Muscle of arm (tissue), 12 donors: ENCODE results near the gene METTL15. TPM values are rescaled to one million over a fixed set of nuclear protein-coding genes. Genes with fewer than 3 reads are reported as not detected.
"Not testable (repeated sequence)": the region's sequence is repeated elsewhere in the genome, so short reads cannot be mapped to it uniquely, and the experiment has no call there.

ENCODE experiments used
- DNase-seq: peaks from one replicate; pipeline ENCODE4 v3.0.0-alpha.2; 2013
- polyA plus RNA-seq, 12 donors: library from polyadenylated mRNA; unstranded; fragments of 120-200 nt; gene quantifications; one replicate each; pipeline ENCODE4 v1.2.1, GENCODE V29; 2013; ENCODE audit not compliant: insufficient read length in 12 of 12

METTL15 gene
- polyA plus RNA-seq, 12 donors, result 10.4 to 16.7 (median 12.7) TPM; not detected in 1

- no peak for DNase-seq
These were observed 62.6 kb downstream of the METTL15 start for GRCh38 chr11:28170759-28171158.

DNA sequence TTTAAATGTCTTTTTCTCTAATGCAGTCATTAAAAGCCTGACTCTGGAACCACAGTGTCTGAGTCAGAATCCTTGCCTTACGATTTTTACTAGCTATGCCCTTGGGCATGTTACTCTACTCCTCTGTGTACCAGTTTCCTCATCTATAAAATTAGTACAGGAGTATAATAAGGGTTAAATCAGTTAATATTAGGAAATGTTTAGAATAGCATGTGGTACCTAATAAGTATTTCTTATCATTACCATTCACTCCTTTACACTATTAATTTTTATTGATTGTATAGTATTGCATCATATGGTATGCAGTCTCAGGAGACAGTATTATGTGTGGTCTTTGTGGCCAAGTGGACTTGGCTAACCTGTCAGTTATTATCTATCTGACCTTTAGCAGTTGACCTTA is 68.2 kb downstream of the METTL15 start:
- no peak for DNase-seq

GRCh38 chr11:28195449-28195848 is 87.3 kb downstream of the METTL15 start:
- DNase-seq, result no peak

- no peak for DNase-seq
These were observed 101.7 kb downstream of the METTL15 start for GRCh38 chr11:28209906-28210305.

DNA sequence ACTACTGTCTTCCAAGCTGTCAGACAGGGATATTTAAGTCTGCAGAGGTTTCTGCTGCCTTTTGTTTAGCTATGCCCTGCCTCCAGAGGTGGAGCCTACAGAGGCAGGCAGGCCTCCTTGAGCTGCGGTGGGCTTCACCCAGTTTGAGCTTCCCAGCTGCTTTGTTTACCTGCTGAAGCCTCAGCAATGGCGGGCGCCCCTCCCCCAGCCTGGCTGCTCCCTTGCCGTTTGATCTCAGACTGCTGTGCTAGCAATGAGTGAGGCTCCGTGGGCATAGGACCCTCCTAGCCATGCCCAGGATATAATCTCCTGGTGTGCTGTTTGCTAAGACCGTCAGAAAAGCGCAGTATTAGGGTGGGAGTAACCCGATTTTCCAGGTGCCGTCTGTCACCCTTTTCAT is 113.9 kb downstream of the METTL15 start:
- DNase-seq, result not testable (repeated sequence)

GRCh38 chr11:28223577-28223976 is 115.4 kb downstream of the METTL15 start:
- no peak for DNase-seq

DNA sequence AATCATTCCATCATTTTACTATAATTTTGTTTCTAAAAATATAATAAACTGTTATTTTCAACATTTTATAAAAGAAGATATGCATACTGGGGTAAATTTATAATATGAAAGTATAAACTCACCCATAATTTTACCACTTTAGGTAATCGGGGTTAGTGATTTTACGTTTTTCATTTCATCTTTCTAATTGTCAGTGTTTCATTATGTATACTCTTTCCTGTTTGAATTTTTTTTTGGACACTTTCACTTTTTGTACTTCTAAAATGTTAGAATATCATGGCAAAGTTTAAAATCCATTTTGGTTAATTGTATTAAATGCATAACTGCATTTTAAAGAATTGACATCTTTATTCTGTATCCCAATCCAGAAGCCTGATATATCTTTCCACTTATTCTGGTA is 115.8 kb downstream of the METTL15 start:
- DNase-seq, result no peak

DNA sequence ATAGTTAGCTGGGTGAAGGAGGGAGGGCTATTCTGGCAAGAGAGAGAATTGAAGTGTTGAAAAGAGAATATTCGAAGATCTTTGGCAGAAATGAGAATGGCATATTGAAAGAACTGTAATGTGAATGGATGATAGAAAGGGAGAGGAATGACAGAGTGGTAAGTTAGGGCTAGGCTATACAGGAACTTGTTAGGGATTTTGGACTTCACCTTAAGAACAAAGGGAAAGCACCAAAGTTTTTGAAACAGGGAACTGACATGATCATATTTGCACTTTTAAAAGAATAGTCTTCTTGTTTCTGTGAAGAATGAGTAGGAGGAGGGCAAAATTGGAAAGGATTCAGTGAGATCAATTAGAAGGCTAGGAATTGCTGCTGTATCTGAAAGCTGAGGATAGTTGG is 119.3 kb downstream of the METTL15 start:
- DNase-seq, result no peak

- no peak for DNase-seq
These were observed 120.2 kb downstream of the METTL15 start for GRCh38 chr11:28228196-28228895.

GRCh38 chr11:28231475-28231874 is 123.3 kb downstream of the METTL15 start:
- DNase-seq, result no peak

DNA sequence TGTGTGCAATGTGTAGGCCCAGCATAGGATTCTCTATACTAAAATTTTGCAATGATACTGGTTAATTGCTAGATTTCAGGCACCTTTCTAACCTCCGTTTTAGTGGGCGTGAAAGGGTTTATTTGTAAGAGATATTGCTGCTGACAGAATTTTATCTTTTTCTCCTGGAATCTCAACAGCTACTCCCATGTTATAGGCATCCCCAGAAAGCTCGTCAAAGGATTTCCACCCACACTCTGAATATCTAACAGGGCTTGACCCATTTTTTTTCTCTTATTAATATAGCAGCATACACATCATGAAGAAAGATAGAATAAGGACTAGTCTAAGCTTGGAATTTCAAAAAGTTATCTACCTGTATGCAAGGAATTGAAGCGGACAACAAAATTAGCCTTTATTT is 124.5 kb downstream of the METTL15 start:
- DNase-seq, result no peak

DNA sequence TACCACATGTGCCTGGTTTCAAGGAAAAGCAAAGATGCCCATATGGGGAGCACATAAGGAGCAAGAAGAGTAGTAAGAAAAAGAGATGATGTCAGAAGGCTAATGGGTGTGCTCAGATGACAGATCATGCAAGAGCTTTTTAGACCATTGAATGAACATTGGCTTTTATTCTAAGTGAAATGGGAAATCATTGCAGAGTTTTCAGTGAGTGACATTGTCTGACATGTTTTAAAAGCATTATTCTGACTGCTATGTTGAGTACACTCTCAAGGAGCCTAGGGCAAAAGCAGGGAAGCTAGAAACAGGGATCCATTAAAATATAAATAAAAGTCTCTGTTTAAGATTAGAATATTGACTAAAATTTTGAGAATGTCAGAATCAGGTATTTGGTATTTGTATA is 133.6 kb downstream of the METTL15 start:
- DNase-seq, result no peak

- DNase-seq, result no peak
These were observed 134.4 kb downstream of the METTL15 start for GRCh38 chr11:28242596-28242995.

DNA sequence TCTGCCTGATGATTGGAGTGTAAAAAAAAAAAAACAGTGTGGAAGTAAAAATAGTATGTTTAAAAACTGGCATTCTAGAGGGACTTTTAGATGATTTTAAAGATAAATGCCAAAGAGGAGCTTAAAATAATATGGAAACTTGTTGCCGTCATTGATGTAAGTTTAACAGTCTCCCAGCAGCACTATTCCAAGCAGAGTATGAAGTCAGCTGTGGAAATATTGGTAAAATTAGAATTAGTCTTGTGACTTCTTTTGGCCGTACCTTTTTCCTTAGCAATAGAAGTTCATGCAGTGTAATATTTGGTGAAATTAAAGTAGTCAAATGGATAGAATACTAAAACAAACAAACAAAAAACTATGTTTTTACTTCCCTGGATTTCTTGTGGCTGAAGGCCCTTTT is 134.9 kb downstream of the METTL15 start:
- DNase-seq, result peak; percentile 72

DNA sequence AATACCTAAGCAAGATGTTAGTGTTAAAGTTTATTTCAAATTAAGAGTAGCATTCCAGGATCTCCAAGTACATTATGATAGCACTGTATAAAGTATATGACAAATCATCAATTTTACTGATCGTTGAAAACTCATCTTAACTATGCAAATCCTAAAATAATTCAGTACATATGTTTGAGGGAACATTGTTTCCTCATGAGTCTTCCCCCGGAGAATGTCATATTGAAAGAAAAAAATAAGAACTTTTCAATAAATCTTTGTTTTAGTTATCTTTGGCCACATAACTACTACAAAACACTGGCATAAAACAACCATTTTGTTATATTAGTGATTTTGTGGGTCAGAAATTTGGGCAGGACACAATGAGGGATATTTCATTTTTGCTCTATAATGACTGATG is 135.4 kb downstream of the METTL15 start:
- peak; percentile 30 for DNase-seq

GRCh38 chr11:28245131-28245530 is 136.9 kb downstream of the METTL15 start:
- no peak for DNase-seq

DNA sequence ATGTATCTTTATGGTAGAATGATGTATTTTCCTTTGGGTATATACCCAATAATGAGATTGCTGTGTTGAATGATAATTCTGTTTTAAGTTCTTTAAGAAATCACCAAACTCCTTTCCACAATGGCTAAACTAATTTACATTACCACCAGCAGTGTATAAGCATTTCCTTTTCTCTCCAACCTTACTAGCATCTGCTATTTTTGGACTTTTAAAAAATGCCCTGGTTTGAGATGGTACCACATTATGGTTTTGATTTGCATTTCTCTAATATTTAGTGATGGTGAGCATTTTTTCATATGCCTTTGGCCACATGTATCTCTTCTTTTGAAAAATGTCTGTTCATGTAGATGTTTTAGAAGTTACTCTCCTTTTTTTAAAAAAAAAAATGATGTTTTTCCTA is 142.0 kb downstream of the METTL15 start:
- no peak for DNase-seq

GRCh38 chr11:28251257-28251656 is 143.1 kb downstream of the METTL15 start:
- DNase-seq, result no peak

GRCh38 chr11:28257761-28258160 is 149.6 kb downstream of the METTL15 start:
- no peak for DNase-seq

DNA sequence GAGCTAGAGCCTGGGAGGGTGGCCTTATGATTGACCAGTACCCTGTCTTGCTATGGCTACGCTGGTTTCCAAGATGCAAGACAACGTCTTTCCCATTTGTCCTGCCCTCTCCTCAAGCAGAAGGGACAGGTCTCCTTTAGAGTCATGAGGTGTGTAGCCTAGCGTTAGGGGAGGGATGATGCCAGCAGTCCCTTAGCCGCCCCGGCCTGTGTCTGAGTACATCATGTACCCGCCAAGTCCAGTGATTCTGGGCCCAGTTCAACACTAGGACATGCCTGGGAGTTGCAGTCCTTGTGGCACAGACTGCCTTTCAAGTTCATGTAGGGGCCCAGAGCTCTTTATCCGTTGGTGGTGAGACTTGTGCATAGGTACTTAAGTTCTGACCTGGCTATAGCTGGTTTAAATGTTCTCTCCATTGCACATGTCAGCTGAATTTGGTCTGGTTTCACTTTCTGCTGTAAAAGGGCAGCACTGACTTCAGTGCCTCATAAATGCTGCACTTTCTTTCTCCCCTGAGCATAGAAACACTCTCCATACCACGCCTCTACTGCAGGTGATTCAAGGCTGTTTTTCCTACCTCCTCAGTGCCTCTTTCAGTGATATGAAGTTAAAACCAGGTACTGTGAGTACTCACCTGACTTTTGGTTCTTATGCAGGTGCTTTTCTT is 151.1 kb downstream of the METTL15 start:
- DNase-seq, result no peak

- DNase-seq, result no peak
These were observed 160.7 kb downstream of the METTL15 start for GRCh38 chr11:28268925-28269324.

- DNase-seq, result no peak
These were observed 161.4 kb downstream of the METTL15 start for GRCh38 chr11:28269586-28269985.

- DNase-seq, result not testable (repeated sequence)
These were observed 164.1 kb downstream of the METTL15 start for GRCh38 chr11:28272247-28272646.

DNA sequence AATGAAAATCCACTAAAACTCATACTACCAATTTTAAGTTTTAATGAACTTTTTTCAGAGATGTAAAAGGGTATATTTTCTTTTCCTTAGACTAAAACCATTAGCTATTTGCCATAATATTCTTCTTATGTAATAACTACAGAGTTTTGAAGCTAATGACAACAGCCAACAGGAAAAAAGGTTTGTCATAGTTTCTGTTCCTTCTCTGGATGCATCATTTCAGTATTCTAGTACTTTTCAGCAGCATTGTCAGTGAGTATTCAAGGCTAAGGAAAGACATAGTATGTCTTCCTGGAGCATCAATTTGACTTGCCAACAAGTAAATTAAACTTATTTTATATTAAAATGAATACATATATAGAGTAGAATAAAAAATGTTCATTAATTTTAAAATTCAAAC is 166.0 kb downstream of the METTL15 start:
- DNase-seq, result no peak
